Chondrocyte (in vitro differentiated cells): ENCODE data around the gene FOXE1. TPM values are rescaled to one million over a fixed set of nuclear protein-coding genes. Genes with fewer than 3 reads are reported as not detected.

Experiments used
- DNase-seq: peaks from one replicate; pipeline ENCODE4 v3.0.0; 2021; ENCODE audit warnings: mixed read lengths, low spot score
- H3K27ac Mint-ChIP-seq: one replicate; pipeline ENCODE4 v1.8.0; 2021; ENCODE audit warnings: mild to moderate bottlenecking, moderate library complexity, mixed read lengths; ENCODE audit not compliant: unreplicated experiment
- H3K27me3 Mint-ChIP-seq: 2 replicates; pipeline ENCODE4 v1.8.0; 2021; ENCODE audit warnings: low read depth, mixed read lengths
- H3K36me3 Mint-ChIP-seq: 2 replicates; pipeline ENCODE4 v1.8.0; 2021; ENCODE audit warnings: low read depth, mixed read lengths
- H3K4me1 Mint-ChIP-seq: 2 replicates; pipeline ENCODE4 v1.8.0; 2021; ENCODE audit warnings: low read depth, mild to moderate bottlenecking, mixed read lengths
- H3K4me3 Mint-ChIP-seq: one replicate; pipeline ENCODE4 v1.8.0; 2021; ENCODE audit warnings: mild to moderate bottlenecking, moderate library complexity, mixed read lengths; ENCODE audit not compliant: unreplicated experiment
- H3K9me3 Mint-ChIP-seq: 2 replicates; pipeline ENCODE4 v1.8.0; 2021; ENCODE audit warnings: low read depth, mixed read lengths
- total RNA-seq: library from RNA; stranded (reverse); gene quantifications from 3 replicates; pipeline ENCODE4 v1.2.1, GENCODE V29; 2021
- TF ChIP-seq, protein P1 (sequence below): fragments of 200-600 bp; sonication (generic); IDR thresholded peaks from 2 replicates; pipeline ENCODE4 v1.5.0; 2021; ENCODE audit warnings: antibody characterized with exemption, mild to moderate bottlenecking, moderate library complexity

Gene FOXE1
- total RNA-seq, 1 donor from 2014 or later: not detected

- no peaks in the 10 kb centered on the region for H3K4me1 Mint-ChIP-seq
- no peak for DNase-seq
- H3K9me3 Mint-ChIP-seq: peaks cover 22% of the 10 kb centered on the region
- TF ChIP-seq, protein P1, sequence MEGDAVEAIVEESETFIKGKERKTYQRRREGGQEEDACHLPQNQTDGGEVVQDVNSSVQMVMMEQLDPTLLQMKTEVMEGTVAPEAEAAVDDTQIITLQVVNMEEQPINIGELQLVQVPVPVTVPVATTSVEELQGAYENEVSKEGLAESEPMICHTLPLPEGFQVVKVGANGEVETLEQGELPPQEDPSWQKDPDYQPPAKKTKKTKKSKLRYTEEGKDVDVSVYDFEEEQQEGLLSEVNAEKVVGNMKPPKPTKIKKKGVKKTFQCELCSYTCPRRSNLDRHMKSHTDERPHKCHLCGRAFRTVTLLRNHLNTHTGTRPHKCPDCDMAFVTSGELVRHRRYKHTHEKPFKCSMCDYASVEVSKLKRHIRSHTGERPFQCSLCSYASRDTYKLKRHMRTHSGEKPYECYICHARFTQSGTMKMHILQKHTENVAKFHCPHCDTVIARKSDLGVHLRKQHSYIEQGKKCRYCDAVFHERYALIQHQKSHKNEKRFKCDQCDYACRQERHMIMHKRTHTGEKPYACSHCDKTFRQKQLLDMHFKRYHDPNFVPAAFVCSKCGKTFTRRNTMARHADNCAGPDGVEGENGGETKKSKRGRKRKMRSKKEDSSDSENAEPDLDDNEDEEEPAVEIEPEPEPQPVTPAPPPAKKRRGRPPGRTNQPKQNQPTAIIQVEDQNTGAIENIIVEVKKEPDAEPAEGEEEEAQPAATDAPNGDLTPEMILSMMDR: no peak
- H3K4me3 Mint-ChIP-seq: no peak overlapping the region
- H3K27ac Mint-ChIP-seq: no peak overlapping the region
- peaks cover 13% of the 10 kb centered on the region for H3K27me3 Mint-ChIP-seq
- H3K36me3 Mint-ChIP-seq: peaks cover 20% of the 10 kb centered on the region
Observed at GRCh38 chr9:97891736-97892135, 38.7 kb downstream of the FOXE1 start.

- TF ChIP-seq, protein P1: no peak
- Mint-ChIP-seq H3K9me3 (peaks cover 22% of the 10 kb centered on the region), H3K4me1 (no peaks in the 10 kb centered on the region), H3K4me3 (no peak overlapping the region), H3K36me3 (peaks cover 20% of the 10 kb centered on the region), H3K27me3 (peaks cover 13% of the 10 kb centered on the region), H3K27ac (no peak overlapping the region)
- DNase-seq: no peak
Observed at GRCh38 chr9:97892421-97892820, 39.4 kb downstream of the FOXE1 start.

GRCh38 chr9:97895211-97895610, 42.2 kb downstream of the FOXE1 start:
- peaks cover 20% of the 10 kb centered on the region for H3K36me3 Mint-ChIP-seq
- no peak overlapping the region for H3K4me3 Mint-ChIP-seq
- no peak for DNase-seq
- peaks cover 22% of the 10 kb centered on the region for H3K9me3 Mint-ChIP-seq
- no peaks in the 10 kb centered on the region for H3K27me3 Mint-ChIP-seq
- no peak overlapping the region for H3K27ac Mint-ChIP-seq
- TF ChIP-seq, protein P1: no peak
- H3K4me1 Mint-ChIP-seq: no peaks in the 10 kb centered on the region

- TF ChIP-seq, protein P1: no peak
- peaks cover 22% of the 10 kb centered on the region for H3K9me3 Mint-ChIP-seq
- no peaks in the 10 kb centered on the region for H3K4me1 Mint-ChIP-seq
- peaks cover 20% of the 10 kb centered on the region for H3K36me3 Mint-ChIP-seq
- no peaks in the 10 kb centered on the region for H3K27me3 Mint-ChIP-seq
- H3K27ac Mint-ChIP-seq: no peak overlapping the region
- no peak overlapping the region for H3K4me3 Mint-ChIP-seq
- DNase-seq: no peak
Observed at GRCh38 chr9:97895695-97896332, 42.8 kb downstream of the FOXE1 start.

GRCh38 chr9:97900103-97900737, 47.2 kb downstream of the FOXE1 start:
- Mint-ChIP-seq H3K4me3 (no peak overlapping the region), H3K27ac (no peak overlapping the region), H3K9me3 (no peaks in the 10 kb centered on the region), H3K36me3 (peaks cover 12% of the 10 kb centered on the region), H3K4me1 (no peaks in the 10 kb centered on the region), H3K27me3 (no peaks in the 10 kb centered on the region)
- TF ChIP-seq, protein P1: no peak
- no peak for DNase-seq
